ENCODE data around the gene DGKI.

Gene DGKI

GRCh38 chr7:137439829-137440825 lies 406.6 kb downstream of the DGKI start:
- no peak overlapping the region for H3K9ac ChIP-seq (ENCODE audit: low read length)
- no peak overlapping the region for H3K27ac ChIP-seq (ENCODE audit: low read length, poor library complexity, severe bottlenecking)
- DNase-seq = no peak
- H3K36me3 ChIP-seq (ENCODE audit: control insufficient read depth in 1 of 2, insufficient read depth in 2 of 2, low read depth in 1 of 2, low read length in 2 of 2) = no peaks in the 10 kb centered on the region
- H3K79me1 ChIP-seq (replicated peaks; ENCODE audit: low read length, poor library complexity, severe bottlenecking) = no peaks in the 10 kb centered on the region
- peaks cover 4% of the 10 kb centered on the region for H3K9me3 ChIP-seq (ENCODE audit: control insufficient read depth, low read length)
- no peak overlapping the region for H3K4me2 ChIP-seq (ENCODE audit: low read length, poor library complexity, severe bottlenecking)
- H3K4ac ChIP-seq (ENCODE audit: low read depth in 1 of 2, low read length in 2 of 2) = no peak overlapping the region
- no peak overlapping the region for H2AK5ac ChIP-seq (ENCODE audit: low read length, severe bottlenecking)
- no peak overlapping the region for H4K91ac ChIP-seq (ENCODE audit: low read length)
- H3K27me3 ChIP-seq (ENCODE audit: control insufficient read depth in 1 of 2, insufficient read depth in 1 of 2, low read length in 2 of 2) = no peaks in the 10 kb centered on the region
- H2AFZ ChIP-seq (ENCODE audit: low read depth, low read length) = no peak overlapping the region
- H3K4me3 ChIP-seq (ENCODE audit: insufficient read depth in 1 of 2, low read depth in 1 of 2, low read length in 2 of 2) = peak overlapping the region in 1 of 2 experiments; percentile 10
- H2BK5ac ChIP-seq (ENCODE audit: low read depth, low read length, poor library complexity, severe bottlenecking) = no peak overlapping the region
- no peak overlapping the region for H2BK12ac ChIP-seq (ENCODE audit: low read length in 2 of 2)
- H3K14ac ChIP-seq (ENCODE audit: low read length in 2 of 2) = no peak overlapping the region
- no peak overlapping the region for H4K8ac ChIP-seq (ENCODE audit: low read length)
- H2BK120ac ChIP-seq (ENCODE audit: low read depth, low read length) = no peak overlapping the region
- no peak overlapping the region for H3K23ac ChIP-seq (ENCODE audit: low read length in 2 of 2)
- H2BK15ac ChIP-seq (ENCODE audit: low read depth, poor library complexity, severe bottlenecking) = no peak overlapping the region
- H3K18ac ChIP-seq (ENCODE audit: low read depth in 1 of 2, low read length in 2 of 2) = peak overlapping the region in 1 of 2 experiments; percentile 8
- H3K4me1 ChIP-seq (ENCODE audit: control insufficient read depth, insufficient read depth, low read depth, low read length) = no peaks in the 10 kb centered on the region
- 44% methylated on average over 3 of the region's 6 CpGs for WGBS

- no peak overlapping the region for H2BK15ac ChIP-seq (ENCODE audit: low read depth, poor library complexity, severe bottlenecking)
- H3K18ac ChIP-seq (ENCODE audit: low read depth in 1 of 2, low read length in 2 of 2) = no peak overlapping the region
- no peak overlapping the region for H3K14ac ChIP-seq (ENCODE audit: low read length in 2 of 2)
- no peaks in the 10 kb centered on the region for H3K4me1 ChIP-seq (ENCODE audit: control insufficient read depth, insufficient read depth, low read depth, low read length)
- no peaks in the 10 kb centered on the region for H3K36me3 ChIP-seq (ENCODE audit: control insufficient read depth in 1 of 2, insufficient read depth in 2 of 2, low read depth in 1 of 2, low read length in 2 of 2)
- no peak overlapping the region for H2BK12ac ChIP-seq (ENCODE audit: low read length in 2 of 2)
- H3K79me1 ChIP-seq (replicated peaks; ENCODE audit: low read length, poor library complexity, severe bottlenecking) = no peaks in the 10 kb centered on the region
- no peak overlapping the region for H3K9ac ChIP-seq (ENCODE audit: low read length)
- no peaks in the 10 kb centered on the region for H3K27me3 ChIP-seq (ENCODE audit: control insufficient read depth in 1 of 2, insufficient read depth in 1 of 2, low read length in 2 of 2)
- no peak overlapping the region for H3K4ac ChIP-seq (ENCODE audit: low read depth in 1 of 2, low read length in 2 of 2)
- no peak overlapping the region for H3K4me2 ChIP-seq (ENCODE audit: low read length, poor library complexity, severe bottlenecking)
- H3K27ac ChIP-seq (ENCODE audit: low read length, poor library complexity, severe bottlenecking) = no peak overlapping the region
- H4K91ac ChIP-seq (ENCODE audit: low read length) = no peak overlapping the region
- no peak overlapping the region for H2AFZ ChIP-seq (ENCODE audit: low read depth, low read length)
- no peaks in the 10 kb centered on the region for H3K9me3 ChIP-seq (ENCODE audit: control insufficient read depth, low read length)
- H3K23ac ChIP-seq (ENCODE audit: low read length in 2 of 2) = no peak overlapping the region
- no peak for DNase-seq
- no peak overlapping the region for H2BK5ac ChIP-seq (ENCODE audit: low read depth, low read length, poor library complexity, severe bottlenecking)
- H2BK120ac ChIP-seq (ENCODE audit: low read depth, low read length) = no peak overlapping the region
- H4K8ac ChIP-seq (ENCODE audit: low read length) = no peak overlapping the region
- H3K4me3 ChIP-seq (ENCODE audit: insufficient read depth in 1 of 2, low read depth in 1 of 2, low read length in 2 of 2) = no peak overlapping the region
- no peak overlapping the region for H2AK5ac ChIP-seq (ENCODE audit: low read length, severe bottlenecking)
Observed at GRCh38 chr7:137434946-137435345, 411.8 kb downstream of the DGKI start.

- Histone ChIP-seq H2AK5ac (ENCODE audit: low read length, severe bottlenecking) (no peak overlapping the region), H3K18ac (ENCODE audit: low read depth in 1 of 2, low read length in 2 of 2) (no peak overlapping the region), H2AFZ (ENCODE audit: low read depth, low read length) (no peak overlapping the region), H2BK5ac (ENCODE audit: low read depth, low read length, poor library complexity, severe bottlenecking) (no peak overlapping the region), H3K9ac (ENCODE audit: low read length) (no peak overlapping the region), H3K4me2 (ENCODE audit: low read length, poor library complexity, severe bottlenecking) (no peak overlapping the region), H3K4ac (ENCODE audit: low read depth in 1 of 2, low read length in 2 of 2) (no peak overlapping the region), H3K9me3 (ENCODE audit: control insufficient read depth, low read length) (no peaks in the 10 kb centered on the region), H3K36me3 (ENCODE audit: control insufficient read depth in 1 of 2, insufficient read depth in 2 of 2, low read depth in 1 of 2, low read length in 2 of 2) (no peaks in the 10 kb centered on the region), H2BK120ac (ENCODE audit: low read depth, low read length) (no peak overlapping the region), H3K14ac (ENCODE audit: low read length in 2 of 2) (no peak overlapping the region), H3K79me1 (replicated peaks; ENCODE audit: low read length, poor library complexity, severe bottlenecking) (no peaks in the 10 kb centered on the region), H3K4me3 (ENCODE audit: insufficient read depth in 1 of 2, low read depth in 1 of 2, low read length in 2 of 2) (no peak overlapping the region), H3K4me1 (ENCODE audit: control insufficient read depth, insufficient read depth, low read depth, low read length) (no peaks in the 10 kb centered on the region), H4K8ac (ENCODE audit: low read length) (no peak overlapping the region), H2BK12ac (ENCODE audit: low read length in 2 of 2) (no peak overlapping the region), H2BK15ac (ENCODE audit: low read depth, poor library complexity, severe bottlenecking) (no peak overlapping the region), H3K23ac (ENCODE audit: low read length in 2 of 2) (no peak overlapping the region), H4K91ac (ENCODE audit: low read length) (no peak overlapping the region), H3K27ac (ENCODE audit: low read length, poor library complexity, severe bottlenecking) (no peak overlapping the region), H3K27me3 (ENCODE audit: control insufficient read depth in 1 of 2, insufficient read depth in 1 of 2, low read length in 2 of 2) (no peaks in the 10 kb centered on the region)
- no peak for DNase-seq
Observed at GRCh38 chr7:137434530-137434929, 412.2 kb downstream of the DGKI start.

- Histone ChIP-seq H3K4me1 (ENCODE audit: control insufficient read depth, insufficient read depth, low read depth, low read length) (no peaks in the 10 kb centered on the region), H3K9me3 (ENCODE audit: control insufficient read depth, low read length) (no peaks in the 10 kb centered on the region), H3K4me3 (ENCODE audit: insufficient read depth in 1 of 2, low read depth in 1 of 2, low read length in 2 of 2) (no peak overlapping the region), H3K36me3 (ENCODE audit: control insufficient read depth in 1 of 2, insufficient read depth in 2 of 2, low read depth in 1 of 2, low read length in 2 of 2) (no peaks in the 10 kb centered on the region), H4K8ac (ENCODE audit: low read length) (no peak overlapping the region), H4K91ac (ENCODE audit: low read length) (no peak overlapping the region), H2BK15ac (ENCODE audit: low read depth, poor library complexity, severe bottlenecking) (no peak overlapping the region), H2AFZ (ENCODE audit: low read depth, low read length) (no peak overlapping the region), H3K23ac (ENCODE audit: low read length in 2 of 2) (no peak overlapping the region), H3K27ac (ENCODE audit: low read length, poor library complexity, severe bottlenecking) (no peak overlapping the region), H3K9ac (ENCODE audit: low read length) (no peak overlapping the region), H3K14ac (ENCODE audit: low read length in 2 of 2) (no peak overlapping the region), H3K4me2 (ENCODE audit: low read length, poor library complexity, severe bottlenecking) (no peak overlapping the region), H2AK5ac (ENCODE audit: low read length, severe bottlenecking) (no peak overlapping the region), H3K4ac (ENCODE audit: low read depth in 1 of 2, low read length in 2 of 2) (no peak overlapping the region), H3K18ac (ENCODE audit: low read depth in 1 of 2, low read length in 2 of 2) (no peak overlapping the region), H2BK12ac (ENCODE audit: low read length in 2 of 2) (no peak overlapping the region), H3K79me1 (replicated peaks; ENCODE audit: low read length, poor library complexity, severe bottlenecking) (no peaks in the 10 kb centered on the region), H3K27me3 (ENCODE audit: control insufficient read depth in 1 of 2, insufficient read depth in 1 of 2, low read length in 2 of 2) (no peaks in the 10 kb centered on the region), H2BK5ac (ENCODE audit: low read depth, low read length, poor library complexity, severe bottlenecking) (no peak overlapping the region), H2BK120ac (ENCODE audit: low read depth, low read length) (no peak overlapping the region)
- DNase-seq = peak; percentile 62
Observed at GRCh38 chr7:137423321-137423720, 423.5 kb downstream of the DGKI start.
